ENCODE measurements around the gene C1QB. TPM values are rescaled to one million over a fixed set of nuclear protein-coding genes. Genes with fewer than 3 reads are reported as not detected.

C1QB gene, protein sequence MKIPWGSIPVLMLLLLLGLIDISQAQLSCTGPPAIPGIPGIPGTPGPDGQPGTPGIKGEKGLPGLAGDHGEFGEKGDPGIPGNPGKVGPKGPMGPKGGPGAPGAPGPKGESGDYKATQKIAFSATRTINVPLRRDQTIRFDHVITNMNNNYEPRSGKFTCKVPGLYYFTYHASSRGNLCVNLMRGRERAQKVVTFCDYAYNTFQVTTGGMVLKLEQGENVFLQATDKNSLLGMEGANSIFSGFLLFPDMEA
- total RNA-seq: not detected in 2 replicates

DNA sequence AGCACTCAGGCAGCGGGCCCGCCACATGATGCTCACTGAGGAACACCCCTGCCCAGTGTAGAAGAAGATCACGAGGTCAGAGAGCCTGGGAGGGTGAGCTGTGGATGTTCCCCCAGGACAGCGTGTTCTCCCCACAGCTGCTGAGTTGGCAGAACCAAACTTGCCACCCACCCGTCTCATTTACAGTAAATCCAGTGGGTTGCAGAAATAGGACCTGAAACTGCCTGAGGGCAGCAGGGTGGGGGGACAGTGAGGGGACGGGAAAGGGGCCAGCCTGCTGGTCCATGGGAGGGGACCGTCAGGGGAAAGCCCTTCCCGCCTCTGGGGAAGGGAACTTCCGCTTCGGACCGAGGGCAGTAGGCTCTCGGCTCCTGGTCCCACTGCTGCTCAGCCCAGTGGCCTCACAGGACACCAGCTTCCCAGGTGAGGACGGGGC, at the start of gene C1QB:
TSS of gene C1QB (plus strand) at position 356 of the 436 bp plus-strand sequence. CDS start 6,227 bp downstream, outside the sequence.

DNA sequence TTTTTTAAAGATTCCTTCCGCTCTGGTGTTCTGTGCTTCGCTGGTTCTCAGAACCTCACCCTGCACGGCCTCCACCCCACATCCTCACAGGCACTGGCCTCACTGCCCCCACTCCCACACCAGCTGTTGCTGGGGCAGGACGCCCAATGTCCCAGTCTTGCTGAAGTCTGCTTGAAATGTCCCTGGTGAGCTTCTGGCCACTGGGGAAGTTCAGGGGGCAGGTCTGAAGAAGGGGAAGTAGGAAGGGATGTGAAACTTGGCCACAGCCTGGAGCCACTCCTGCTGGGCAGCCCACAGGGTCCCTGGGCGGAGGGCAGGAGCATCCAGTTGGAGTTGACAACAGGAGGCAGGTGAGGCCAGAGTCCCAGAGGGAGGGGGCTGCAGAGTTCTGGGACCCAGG, 16.7 kb upstream of the C1QB start, which contains the start of gene C1QA:
TSS of gene C1QA (plus strand) at position 276 of the 400 bp plus-strand sequence. CDS start 989 bp downstream, outside the sequence.

DNA sequence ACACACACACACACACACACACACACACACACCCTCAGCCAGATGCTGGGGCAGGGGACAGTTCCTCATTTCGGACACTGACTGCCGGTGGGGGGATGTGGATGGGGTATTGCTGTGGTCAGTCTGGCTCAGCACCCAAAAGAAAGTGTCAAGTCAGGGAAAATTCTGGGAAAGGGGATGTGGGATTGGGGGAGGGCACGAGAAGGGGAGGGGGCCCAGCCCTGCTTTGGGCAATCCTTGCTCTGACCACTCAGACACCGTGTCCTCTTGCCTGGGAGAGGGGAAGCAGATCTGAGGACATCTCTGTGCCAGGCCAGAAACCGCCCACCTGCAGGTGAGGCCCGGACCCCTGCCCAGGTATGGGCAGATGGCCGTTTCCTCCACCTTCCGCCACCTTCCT, 9.7 kb upstream of the C1QB start, which contains the start of gene C1QC:
TSS of gene C1QC (plus strand) at position 253 of the 400 bp plus-strand sequence. CDS start 391 bp downstream, outside the sequence.

DNA sequence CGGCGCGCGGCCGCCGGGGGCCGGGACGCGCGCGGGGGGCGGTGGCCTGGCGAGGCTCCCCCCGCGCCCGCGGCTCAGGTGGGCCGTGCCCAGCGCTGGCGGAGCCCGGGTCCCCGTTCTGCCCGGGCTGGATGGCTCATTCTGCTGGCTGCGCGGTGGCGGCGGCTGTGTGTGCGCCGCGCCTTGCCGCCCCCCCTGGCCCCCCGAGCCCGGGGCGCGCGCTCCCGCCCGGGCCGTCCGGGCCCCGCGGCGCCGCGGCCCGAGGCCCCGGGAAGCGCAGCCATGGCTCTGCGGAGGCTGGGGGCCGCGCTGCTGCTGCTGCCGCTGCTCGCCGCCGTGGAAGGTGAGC, 57.6 kb downstream of the C1QB start, which contains the start of gene EPHB2:
TSS of gene EPHB2 (plus strand) at position 139 of the 349 bp plus-strand sequence. CDS start at position 283, 144 bp downstream.

Other genes starting within 250 kb of the C1QB start
- gene ZBTB40, start 201.4 kb upstream of the C1QB start, total RNA-seq: 7.0 and 7.2 TPM in 2 replicates
- gene EPHA8, start 89.7 kb upstream of the C1QB start, total RNA-seq: not detected in 2 replicates
- not detected in 2 replicates for gene C1QA, start 16.6 kb upstream of the C1QB start, total RNA-seq
- gene C1QC, start 9.6 kb upstream of the C1QB start, total RNA-seq: not detected in 2 replicates
- gene EPHB2, start 57.6 kb downstream of the C1QB start, total RNA-seq: 0.18 and 0.97 TPM in 2 replicates